CD4-positive, alpha-beta T cell treated with Interleukin-6 for 4 hours (primary cell): ENCODE measurements around the gene SMCO2.

Source experiments
- DNase-seq: peaks from one replicate; pipeline ENCODE4 v3.0.0-alpha.2; 2020; ENCODE audit warnings: mixed read lengths

SMCO2 gene

DNA sequence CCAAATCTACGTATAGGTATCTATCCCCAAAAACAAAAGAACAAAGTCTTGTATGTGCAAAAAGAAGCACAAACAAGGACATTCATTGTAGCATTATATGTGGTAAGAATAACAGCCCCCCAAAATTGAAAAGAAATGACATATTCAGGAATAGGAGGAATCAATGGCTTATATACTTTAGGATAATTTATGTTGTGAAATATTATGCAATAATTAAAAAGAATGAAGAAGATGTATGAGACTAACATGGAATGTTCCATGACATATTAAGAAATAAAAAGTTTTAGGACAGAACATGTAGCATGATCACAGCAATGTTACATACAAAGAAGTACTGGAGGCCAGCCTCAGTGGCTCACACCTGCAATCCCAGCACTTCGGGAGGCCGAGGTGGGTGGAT, 9.1 kb downstream of the SMCO2 start:
- DNase-seq = no peak

GRCh38 chr12:27456618-27457017, 10.1 kb downstream of the SMCO2 start:
- DNase-seq = no peak

DNA sequence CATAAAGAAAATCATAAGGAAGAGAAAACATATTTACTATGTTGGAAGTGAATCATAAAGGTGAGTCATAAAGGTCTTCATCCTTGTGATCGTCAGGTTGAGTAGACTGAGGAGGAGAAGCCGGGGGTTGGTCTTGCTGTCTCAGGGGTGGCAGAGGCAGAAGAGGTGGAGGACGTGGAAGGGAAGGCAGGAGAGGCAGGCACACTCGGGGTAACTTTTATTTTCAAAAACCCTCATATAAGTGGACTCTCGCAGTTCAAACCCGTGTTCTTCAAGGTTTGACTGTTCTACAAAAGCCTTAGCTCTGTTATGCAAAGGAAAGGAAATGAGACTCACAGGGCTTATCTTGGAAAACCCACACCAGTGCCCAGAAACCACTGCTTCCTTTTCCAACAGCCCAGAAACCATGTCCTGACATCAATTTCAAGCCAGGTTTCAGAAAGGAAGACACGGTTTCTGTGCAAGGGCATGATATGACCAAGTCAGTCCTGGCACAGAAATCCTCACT, 14.0 kb downstream of the SMCO2 start:
- peak; percentile 34 for DNase-seq

GRCh38 chr12:27462151-27462694, 15.7 kb downstream of the SMCO2 start:
- no peak for DNase-seq

- no peak for DNase-seq
These were observed 16.3 kb downstream of the SMCO2 start for GRCh38 chr12:27462851-27463250.

DNA sequence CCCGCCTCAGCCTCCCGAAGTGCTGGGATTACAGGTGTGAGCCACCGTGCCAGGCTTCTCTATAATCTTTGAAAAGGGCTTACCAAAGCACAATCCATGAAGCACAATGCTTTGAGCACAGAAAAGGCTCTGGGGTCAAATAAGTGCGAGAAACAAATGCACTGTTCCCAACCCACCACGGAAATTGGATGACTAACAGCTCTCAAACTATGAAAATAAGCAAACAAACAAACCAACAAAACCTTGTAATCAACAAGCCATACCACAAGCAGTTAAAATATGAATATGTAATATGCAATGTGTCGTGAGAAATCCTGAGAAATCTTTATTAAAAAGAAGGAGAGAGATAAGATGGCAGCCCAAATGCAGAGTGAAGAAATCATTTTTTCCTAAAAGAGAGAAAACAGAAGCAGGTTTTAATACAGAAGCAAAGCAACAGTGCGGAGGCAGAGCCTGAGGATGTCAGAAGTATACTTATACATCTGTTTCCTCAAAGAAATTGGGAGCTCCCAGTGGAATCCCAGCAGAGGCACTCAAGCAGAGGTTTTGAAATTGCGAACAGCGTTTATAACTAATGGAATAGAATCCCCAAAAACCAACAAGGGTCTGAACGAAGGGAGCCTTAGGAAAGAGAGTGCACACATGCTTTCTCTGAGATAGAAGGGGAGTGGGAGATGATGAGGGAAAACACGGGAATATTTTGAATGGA, 17.1 kb downstream of the SMCO2 start:
- no peak for DNase-seq

DNA sequence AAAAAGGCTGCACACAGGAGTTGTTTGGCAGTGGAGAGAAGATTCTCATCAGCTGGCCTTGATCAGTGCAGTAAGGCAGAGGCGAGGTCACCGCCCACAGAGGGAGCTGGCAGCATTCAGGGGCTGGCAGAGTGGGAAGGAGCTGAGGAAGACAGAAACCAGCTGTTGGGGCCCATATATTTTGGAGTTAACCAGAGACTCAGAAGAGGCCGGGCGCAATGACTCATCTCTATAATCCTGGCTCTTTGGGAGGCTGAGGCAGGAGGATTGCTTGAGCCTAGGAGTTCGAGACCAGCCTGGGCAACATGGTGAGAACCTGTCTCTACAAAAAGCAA, 17.7 kb downstream of the SMCO2 start:
- DNase-seq = no peak

DNA sequence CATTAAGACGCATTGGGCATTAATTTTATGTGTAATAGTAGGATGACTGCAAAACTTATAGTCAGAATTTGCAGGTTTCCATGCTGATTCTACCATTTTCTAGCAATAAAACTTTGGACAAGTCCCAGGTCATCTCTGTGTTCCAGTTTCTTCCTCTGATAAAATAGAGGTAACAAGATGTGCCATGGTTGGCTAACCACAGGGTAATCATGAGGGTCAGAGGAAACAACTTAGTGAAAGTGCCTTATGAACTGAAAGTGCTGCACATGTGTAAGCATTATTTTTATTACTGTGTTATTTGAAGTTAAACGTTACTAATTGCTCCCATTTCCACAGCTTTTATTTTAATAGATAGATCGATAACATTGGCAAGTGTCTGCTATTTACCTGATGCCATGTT, 21.1 kb downstream of the SMCO2 start:
- DNase-seq = no peak

DNA sequence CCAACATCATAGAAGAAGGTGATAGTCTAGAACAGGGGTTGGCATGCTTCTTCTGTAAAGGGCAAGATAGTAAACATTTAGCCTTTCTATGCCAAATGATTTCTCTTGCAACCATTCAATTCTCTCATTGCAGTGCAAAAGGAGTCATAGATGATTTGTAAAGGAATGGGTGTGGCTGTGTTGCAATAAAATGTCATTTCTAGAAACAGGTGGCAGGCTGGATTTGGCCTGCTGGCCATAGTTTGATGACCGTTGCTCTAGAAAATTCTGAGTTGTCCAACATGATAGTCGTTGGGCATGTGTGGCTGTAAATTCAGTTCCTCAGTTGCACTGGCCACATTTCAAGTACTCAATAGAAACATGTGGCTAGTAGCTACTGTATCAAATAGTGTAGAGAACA, 21.7 kb downstream of the SMCO2 start:
- no peak for DNase-seq

GRCh38 chr12:27469176-27469736, 22.7 kb downstream of the SMCO2 start:
- no peak for DNase-seq

DNA sequence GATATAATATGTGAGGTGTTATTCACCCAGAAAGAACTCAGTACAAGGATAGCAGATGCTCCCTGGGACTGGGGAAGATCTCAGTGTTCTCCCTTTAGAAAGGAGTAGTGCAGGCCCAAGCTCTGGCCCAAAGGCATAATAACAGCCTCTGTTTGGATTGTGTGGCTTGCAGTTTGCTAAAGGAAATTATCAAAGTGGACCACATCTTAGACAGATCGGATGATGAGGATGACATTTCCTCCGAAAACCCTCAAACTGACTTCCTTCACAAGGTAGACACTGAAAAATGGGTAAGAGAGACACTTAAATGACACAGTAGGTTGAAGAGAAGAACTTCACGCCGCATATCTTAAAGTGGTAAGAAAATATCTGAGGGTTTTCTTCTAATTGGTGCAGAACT, 26.1 kb downstream of the SMCO2 start:
- DNase-seq = no peak

DNA sequence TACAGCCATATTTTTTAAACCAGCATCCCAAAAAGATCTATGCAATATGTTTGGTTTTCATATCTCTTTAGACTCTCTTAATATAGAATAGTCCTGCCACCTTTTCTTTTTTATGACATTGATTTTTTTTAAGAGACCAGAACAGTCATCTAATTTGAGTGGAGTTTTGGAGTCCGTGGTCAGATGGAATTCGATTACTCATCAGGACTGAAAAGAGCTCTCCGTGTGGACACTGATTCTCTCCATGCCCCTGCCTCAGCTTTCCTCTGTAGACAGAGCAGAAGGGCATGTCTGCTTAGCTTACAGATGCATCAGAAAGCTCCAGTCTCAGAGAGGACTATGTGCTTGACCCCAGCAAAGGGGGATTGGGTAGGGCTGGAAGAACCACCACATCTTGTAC, 27.8 kb downstream of the SMCO2 start:
- no peak for DNase-seq

DNA sequence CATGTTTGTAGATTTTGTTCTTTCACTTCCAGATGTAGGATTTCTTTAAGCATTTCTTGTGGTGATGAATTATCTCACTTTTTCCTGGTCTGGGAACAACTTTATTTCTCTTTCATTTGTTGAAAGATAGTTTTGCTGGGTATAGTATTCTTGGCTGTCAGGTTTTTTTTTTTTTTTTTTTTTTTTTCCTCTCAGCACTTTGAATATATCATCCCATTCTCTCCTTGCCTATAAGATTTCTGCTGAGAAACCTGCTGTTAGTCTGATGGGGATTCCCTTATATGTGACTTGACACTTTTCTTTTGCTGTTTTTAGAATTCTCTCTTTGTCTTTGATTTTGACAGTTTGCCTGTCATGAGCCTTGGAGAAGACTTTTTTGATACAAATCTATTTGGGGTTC, 30.5 kb downstream of the SMCO2 start:
- no peak for DNase-seq

GRCh38 chr12:27478949-27479348, 32.4 kb downstream of the SMCO2 start:
- DNase-seq = no peak

- DNase-seq = no peak
These were observed 33.5 kb downstream of the SMCO2 start for GRCh38 chr12:27480016-27480415.

GRCh38 chr12:27486961-27487360, 40.4 kb downstream of the SMCO2 start:
- no peak for DNase-seq

- no peak for DNase-seq
These were observed 41.9 kb downstream of the SMCO2 start for GRCh38 chr12:27488479-27488878.

DNA sequence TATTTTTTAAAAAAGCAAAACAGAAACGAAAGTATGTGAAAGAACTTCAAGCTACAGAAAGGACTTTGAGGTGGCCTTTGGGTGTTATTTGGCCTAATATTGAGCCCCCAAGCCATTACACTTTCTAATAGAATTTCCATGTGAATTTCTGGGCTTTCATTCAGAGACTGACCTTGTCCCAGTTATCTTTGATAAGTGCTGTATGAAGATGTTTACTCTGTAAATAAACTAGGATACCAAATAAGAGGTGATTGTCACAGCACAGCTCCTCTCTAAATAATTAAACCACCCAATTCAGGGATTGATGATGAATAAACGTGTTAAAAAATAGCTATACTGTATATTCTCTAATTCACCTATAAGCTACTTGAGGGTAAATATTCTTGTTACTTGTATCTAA, 44.7 kb downstream of the SMCO2 start:
- DNase-seq = no peak

GRCh38 chr12:27493260-27493940, 46.9 kb downstream of the SMCO2 start:
- no peak for DNase-seq

DNA sequence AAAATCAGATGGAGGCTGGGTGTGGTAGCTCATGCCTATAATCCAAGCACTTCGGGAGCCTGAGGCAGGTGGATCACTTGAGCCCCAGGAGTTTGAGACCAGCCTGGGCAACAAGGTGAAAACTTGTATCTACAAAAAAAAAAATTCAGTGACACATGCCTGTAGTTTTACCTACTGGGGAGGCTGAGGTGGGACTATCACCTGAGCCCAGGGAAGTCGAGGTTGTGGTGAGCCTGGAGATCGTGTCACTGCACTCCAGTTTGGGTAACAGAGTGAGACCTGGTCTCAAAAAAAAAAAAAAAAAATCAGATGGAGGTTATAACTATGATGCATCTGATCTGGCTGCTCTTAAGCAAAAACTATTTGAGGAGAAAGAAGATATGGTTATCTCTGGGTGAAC, 50.9 kb downstream of the SMCO2 start:
- no peak for DNase-seq

DNA sequence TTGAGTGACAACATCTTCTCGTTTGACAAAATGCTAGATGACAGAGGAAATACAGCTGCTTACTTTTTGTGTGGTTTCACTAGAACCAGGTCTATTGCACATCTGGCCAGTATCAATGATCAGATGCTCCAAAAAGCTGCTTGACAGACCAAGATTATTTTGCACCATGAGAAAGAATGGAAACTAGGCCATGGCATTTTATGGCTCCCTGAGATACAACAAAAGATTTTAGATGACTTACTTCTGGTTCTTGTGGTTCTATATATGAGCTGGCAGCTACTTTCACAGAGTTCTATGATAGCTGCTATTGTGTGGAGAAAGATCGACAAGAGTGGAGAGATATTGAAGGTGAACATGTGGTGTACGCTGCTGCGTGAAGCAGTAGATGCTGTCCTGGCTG, 51.6 kb downstream of the SMCO2 start:
- DNase-seq = no peak

DNA sequence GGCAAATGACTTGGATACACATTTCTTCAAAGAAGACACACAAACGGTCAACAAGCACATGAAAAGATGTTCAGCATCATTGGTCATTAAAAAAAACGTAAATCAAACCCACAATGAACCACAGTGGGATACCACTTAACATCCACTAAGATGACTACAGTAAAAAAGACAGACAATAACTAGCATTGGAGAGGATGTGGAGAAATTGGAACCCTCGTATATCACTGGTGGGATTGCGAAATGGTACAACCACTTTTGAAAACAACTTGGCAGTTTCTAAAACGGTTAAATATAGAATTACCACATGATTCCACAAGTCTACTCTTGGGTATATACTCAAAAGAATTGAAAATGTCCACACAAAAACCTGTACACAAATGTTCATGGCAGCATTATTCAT, 52.2 kb downstream of the SMCO2 start:
- no peak for DNase-seq

- no peak for DNase-seq
These were observed 52.8 kb downstream of the SMCO2 start for GRCh38 chr12:27499377-27499776.

- DNase-seq = no peak
These were observed 54.0 kb downstream of the SMCO2 start for GRCh38 chr12:27500546-27500945.
